Measurements from ENCODE around the gene ZNF106.

ZNF106 gene

GRCh38 chr15:42405863-42406482, 85.0 kb downstream of the ZNF106 start:
- DNase-seq (ENCODE audit: low spot score), result no peak

GRCh38 chr15:42404461-42405235, 86.3 kb downstream of the ZNF106 start:
- DNase-seq (ENCODE audit: low spot score), result no peak

- no peak for DNase-seq (ENCODE audit: low spot score)
Measured at GRCh38 chr15:42403389-42403788, 87.6 kb downstream of the ZNF106 start.

- DNase-seq (ENCODE audit: low spot score), result no peak
Measured at GRCh38 chr15:42402455-42403205, 88.3 kb downstream of the ZNF106 start.

GRCh38 chr15:42401544-42402454, 89.1 kb downstream of the ZNF106 start:
- no peak for DNase-seq (ENCODE audit: low spot score)

GRCh38 chr15:42395838-42396237, 95.1 kb downstream of the ZNF106 start:
- no peak for DNase-seq (ENCODE audit: low spot score)

GRCh38 chr15:42394106-42394505, 96.8 kb downstream of the ZNF106 start:
- DNase-seq (ENCODE audit: low spot score), result no peak

- no peak for DNase-seq (ENCODE audit: low spot score)
Measured at GRCh38 chr15:42392309-42393024, 98.5 kb downstream of the ZNF106 start.

GRCh38 chr15:42387603-42388002, 103.3 kb downstream of the ZNF106 start:
- DNase-seq (ENCODE audit: low spot score), result no peak

- DNase-seq (ENCODE audit: low spot score), result no peak
Measured at GRCh38 chr15:42385980-42386700, 104.8 kb downstream of the ZNF106 start.

GRCh38 chr15:42385206-42385979, 105.5 kb downstream of the ZNF106 start:
- DNase-seq (ENCODE audit: low spot score), result no peak

- DNase-seq (ENCODE audit: low spot score), result no peak
Measured at GRCh38 chr15:42384597-42384996, 106.3 kb downstream of the ZNF106 start.

GRCh38 chr15:42378011-42378410, 112.9 kb downstream of the ZNF106 start:
- DNase-seq (ENCODE audit: low spot score), result no peak

- DNase-seq (ENCODE audit: low spot score), result no peak
Measured at GRCh38 chr15:42375941-42376340, 115.0 kb downstream of the ZNF106 start.

GRCh38 chr15:42375252-42375651, 115.7 kb downstream of the ZNF106 start:
- DNase-seq (ENCODE audit: low spot score), result no peak

GRCh38 chr15:42374810-42375209, 116.1 kb downstream of the ZNF106 start:
- no peak for DNase-seq (ENCODE audit: low spot score)

- no peak for DNase-seq (ENCODE audit: low spot score)
Measured at GRCh38 chr15:42373936-42374335, 117.0 kb downstream of the ZNF106 start.

GRCh38 chr15:42373274-42373673, 117.7 kb downstream of the ZNF106 start:
- DNase-seq (ENCODE audit: low spot score), result no peak

- DNase-seq (ENCODE audit: low spot score), result no peak
Measured at GRCh38 chr15:42371096-42371495, 119.8 kb downstream of the ZNF106 start.

GRCh38 chr15:42368096-42368495, 122.8 kb downstream of the ZNF106 start:
- no peak for DNase-seq (ENCODE audit: low spot score)
